HepG2 (cell line): ENCODE results near the gene ANKFY1. TPM values are rescaled to one million over a fixed set of nuclear protein-coding genes. Genes with fewer than 3 reads are reported as not detected.

Source experiments
- ATAC-seq: fragments of 200-7000 bp; cut with Tn5 transposase; 3 replicates; pipeline ENCODE4 v1.9.1; 2020; ENCODE audit warnings: mild to moderate bottlenecking, moderate library complexity
- BruUV-seq: library from RNA; stranded (reverse); fragments of 400-500 nt; replicated peaks from 2 replicates; lab custom pipeline; 2021; lab: Mats Ljungman, UMichigan
- CTCF ChIA-PET: fragments of 300-600 bp; formaldehyde crosslinking; extraction: SDS; loops from one replicate; lab custom pipeline; 2021; ENCODE audit warnings: low total read pairs, inconsistent platforms, low intra/inter-chr PET ratio; lab: Yijun Ruan, JAX
- POLR2A ChIA-PET: fragments of 350-600 bp; sonication (Branson Sonifier 250); formaldehyde crosslinking; loops from one replicate; lab custom pipeline; 2020; ENCODE audit warnings: antibody characterized with exemption, inconsistent platforms; lab: Yijun Ruan, JAX
- DNase-seq: peaks from one replicate; pipeline ENCODE4 v3.0.0-alpha.2; 2015; ENCODE audit warnings: low spot score
- FAIRE-seq: peaks from 3 replicates; lab custom pipeline; 2011; peaks lifted over from hg19 to GRCh38; lab: Jason Lieb, UNC
- H2AFZ ChIP-seq: one replicate; pipeline ENCODE4 v1.6.1; 2011; ENCODE audit warnings: low read length, inconsistent platforms
- H3K27ac ChIP-seq: fragments of 300-600 bp; 3 replicates; pipeline ENCODE4 v1.8.0; 2011; ENCODE audit warnings: mixed run types, mild to moderate bottlenecking, mixed read lengths, low read length, inconsistent platforms; ENCODE audit not compliant: insufficient read depth; ENCODE audit errors: extremely low read length
- H3K27me3 ChIP-seq, 2 experiments: fragments of 200-600 bp in 1 of 2; 2 replicates in 1 of 2; 3 replicates in 1 of 2; pipeline versions ENCODE4 v1.6.0 to v1.8.0; 2011; ENCODE audit warnings: low read length in 2 of 2, mild to moderate bottlenecking in 2 of 2, moderate library complexity in 2 of 2, inconsistent platforms in 1 of 2; ENCODE audit not compliant: insufficient read depth in 2 of 2, control insufficient read depth in 1 of 2
- H3K36me3 ChIP-seq, 2 experiments: fragments of 200-600 bp in 1 of 2; replicated peaks in 1 of 2; 2 replicates in 1 of 2; 3 replicates in 1 of 2; pipeline versions ENCODE4 v1.5.1 to v1.8.0; 2011; ENCODE audit warnings: low read length in 2 of 2, inconsistent platforms in 1 of 2; ENCODE audit not compliant: insufficient read depth in 2 of 2, control insufficient read depth in 1 of 2
- H3K4me1 ChIP-seq: 2 replicates; pipeline ENCODE4 v1.5.1; 2012; ENCODE audit warnings: low read length, inconsistent platforms; ENCODE audit not compliant: insufficient read depth
- H3K4me2 ChIP-seq: 2 replicates; pipeline ENCODE4 v1.6.0; 2011; ENCODE audit warnings: low read depth, low read length, inconsistent platforms
- H3K4me3 ChIP-seq, 3 experiments: fragments of 200-600 bp in 1 of 3; sonication (generic), shearing (Covaris generic) in 1 of 3; replicated peaks in 1 of 3; 2 replicates each; pipeline ENCODE4 v1.5.1; 2011 to 2016; ENCODE audit warnings: low read length in 3 of 3, inconsistent platforms in 2 of 3, low read depth in 2 of 3, mild to moderate bottlenecking in 2 of 3, control low read depth in 1 of 3, mixed read lengths in 1 of 3; ENCODE audit not compliant: insufficient read depth in 1 of 3
- H3K79me2 ChIP-seq: one replicate; pipeline ENCODE4 v1.6.1; 2011; ENCODE audit warnings: low read length, inconsistent platforms; ENCODE audit not compliant: insufficient read depth
- H3K9ac ChIP-seq: 2 replicates; pipeline ENCODE4 v1.6.0; 2011; ENCODE audit warnings: mild to moderate bottlenecking, low read depth, low read length, inconsistent platforms; ENCODE audit not compliant: insufficient read depth
- H3K9me3 ChIP-seq: 2 replicates; pipeline ENCODE4 v1.5.1; 2012; ENCODE audit warnings: mild to moderate bottlenecking, low read length
- H4K20me1 ChIP-seq: 2 replicates; pipeline ENCODE4 v1.6.0; 2011; ENCODE audit warnings: inconsistent platforms, mild to moderate bottlenecking, low read length, moderate library complexity; ENCODE audit not compliant: insufficient read depth
- ATF7-NPFF ChIP-seq: sonication (generic); formaldehyde crosslinking; IDR thresholded peaks from 2 replicates; pipeline ENCODE4 v1.8.1; 2023; ENCODE audit warnings: mild to moderate bottlenecking, low read depth, missing genetic modification reagents, moderate library complexity
- CHCHD3 ChIP-seq: sonication (generic); formaldehyde crosslinking; IDR thresholded peaks from 2 replicates; pipeline ENCODE4 v1.8.0; 2022; ENCODE audit warnings: mild to moderate bottlenecking, missing genetic modification reagents, moderate library complexity
- NFE2L2 ChIP-seq: fragments of 150-350 bp; IDR thresholded peaks from 2 replicates; pipeline ENCODE4 v1.6.1; 2014; ENCODE audit warnings: low read length
- NR2F1 ChIP-seq, 2 experiments: fragments of 450-650 bp in 1 of 2; formaldehyde crosslinking in 1 of 2; IDR thresholded peaks; 2 replicates each; pipeline versions ENCODE4 v1.5.0 to v1.6.1; 2016 to 2020; ENCODE audit warnings: mild to moderate bottlenecking in 1 of 2, missing compliant biosample characterization in 1 of 2, missing genetic modification reagents in 1 of 2, moderate library complexity in 1 of 2
- NR3C1 ChIP-seq: sonication (generic); formaldehyde crosslinking; IDR thresholded peaks from 2 replicates; pipeline ENCODE4 v1.4.0; 2020; ENCODE audit warnings: missing genetic modification reagents
- POGZ ChIP-seq: sonication (generic); formaldehyde crosslinking; IDR thresholded peaks from 2 replicates; pipeline ENCODE4 v1.4.0; 2020; ENCODE audit warnings: mild to moderate bottlenecking, missing genetic modification reagents
- RCOR2 ChIP-seq: IDR thresholded peaks from 2 replicates; pipeline ENCODE4 v1.6.1; 2016; ENCODE audit warnings: missing biosample characterization, missing genetic modification reagents
- ZFP62 ChIP-seq: sonication (generic); formaldehyde crosslinking; IDR thresholded peaks from 2 replicates; pipeline ENCODE4 v1.4.0; 2020; ENCODE audit warnings: missing genetic modification reagents
- ZNF232 ChIP-seq: sonication (generic); formaldehyde crosslinking; IDR thresholded peaks from 2 replicates; pipeline ENCODE4 v1.4.0; 2020; ENCODE audit warnings: missing genetic modification reagents, borderline replicate concordance
- ZNF629 ChIP-seq: sonication (generic); formaldehyde crosslinking; conservative IDR thresholded peaks from 2 replicates; pipeline ENCODE4 v1.5.0; 2020; ENCODE audit warnings: missing genetic modification reagents
- ZNF790 ChIP-seq: sonication (generic); formaldehyde crosslinking; IDR thresholded peaks from 2 replicates; pipeline ENCODE4 v1.8.0; 2022; ENCODE audit warnings: missing genetic modification reagents, mild to moderate bottlenecking, borderline replicate concordance
- WGBS: methylation state at CpG from one replicate; pipeline ENCODE4 v1.1.6; 2017; ENCODE audit warnings: low lambda C conversion rate; 5-methylcytosine and 5-hydroxymethylcytosine counted together
- in situ Hi-C: cut with HindIII; loops from 2 replicates; pipeline ENCODE4 v1.10.0; 2017; ENCODE audit warnings: low pct_unique_long_range_greater_than_20kb; ENCODE audit not compliant: extremely low pct_ligation_motif_present
- intact Hi-C: fragments of 100-400 bp; cut with micrococcal nuclease; formaldehyde crosslinking; loops from one replicate; pipeline ENCODE4 v1.10.0; 2022; ENCODE audit not compliant: unreplicated experiment
- polyA plus RNA-seq, 8 experiments: library from polyadenylated mRNA; depleted of rRNA in 3 of 8; stranded (reverse) in 7 of 8; unstranded in 1 of 8; fragments of >200 nt; fragmentation: Illumina TruSeq in 4 of 8; extraction: Trizol in 4 of 8; gene quantifications; 2 replicates each; pipeline versions ENCODE4 v1.2.1 to v1.2.3, GENCODE V29; 2011 to 2016; ENCODE audit warnings: low read depth in 4 of 8, missing spikeins in 1 of 8, mixed read lengths in 1 of 8; ENCODE audit not compliant: insufficient read depth in 1 of 8
- total RNA-seq, 5 experiments: library from RNA; depleted of rRNA; stranded (reverse); fragments of >200 nt; fragmentation: Illumina TruSeq; extraction: Trizol; gene quantifications; 2 replicates each; pipeline ENCODE4 v1.2.3, GENCODE V29; 2016; ENCODE audit warnings: low read depth in 1 of 5

Gene ANKFY1
- total and polyA plus RNA-seq, 2 of the 13 experiments (the other 11 are each of a cell fraction or from before 2014, with no cell fraction given), result 11.9 to 16.8 TPM

- Histone ChIP-seq H4K20me1 (no peaks in the 10 kb centered on the region), H3K79me2 (no peaks in the 10 kb centered on the region), H3K4me3 (no peak overlapping the region), H3K4me2 (no peak overlapping the region), H3K4me1 (0 out of 2 replicates have a peak, but pooled peaks cover 5% of the 10 kb centered on the region), H3K27ac (no peak overlapping the region), H3K9me3 (no peaks in the 10 kb centered on the region), H3K36me3 (peaks cover 1 to 6% of the 10 kb centered on the region in 2 experiments; a peak in 2 of 5 replicates), H3K27me3 (no peaks in the 10 kb centered on the region), H2AFZ (no peak overlapping the region), H3K9ac (no peak overlapping the region)
- ATAC-seq, result no peak
- no TSS peak for BruUV-seq
- no peak for TF ChIP-seq NR3C1 (CRISPR knock-in tag)
- no peak for TF ChIP-seq ZNF629 (CRISPR knock-in tag)
- TF ChIP-seq ATF7-NPFF (CRISPR knock-in tag), result no peak
- TF ChIP-seq ZNF232 (CRISPR knock-in tag), result no peak
- TF ChIP-seq RCOR2, result no peak
- no peak for TF ChIP-seq ZNF790 (CRISPR knock-in tag)
- TF ChIP-seq CHCHD3 (CRISPR knock-in tag), result no peak
- no peak for TF ChIP-seq NFE2L2
- no peak for TF ChIP-seq NR2F1 (CRISPR knock-in tag; IDR thresholded peaks at IDR 0.05)
- no peak for TF ChIP-seq ZFP62 (CRISPR knock-in tag)
- TF ChIP-seq POGZ (CRISPR knock-in tag), result no peak
- intact Hi-C loops (no loop called here), in situ Hi-C loops (no loop called here)
- FAIRE-seq, result no peak
- ChIA-PET POLR2A (interaction anchor here (3.7 kb wide), 1 partner anchor 17 kb away, joined by 23 read pairs; the partner anchor contains the start of genes CYB5D2 and ZZEF1), CTCF (no interaction called here)
- 94% methylated on average over 19 of the region's 19 CpGs for WGBS
- no peak for DNase-seq
Measured at GRCh38 chr17:4160294-4160859, 103.4 kb downstream of the ANKFY1 start.
